ENCODE results near the gene TGFBR3. TPM values are rescaled to one million over a fixed set of nuclear protein-coding genes. Genes with fewer than 3 reads are reported as not detected.

TGFBR3 gene
- total RNA-seq, 1 experiment from 2014 or later: 14.5 TPM

GRCh38 chr1:91801496-91802115 lies 84.3 kb downstream of the TGFBR3 start:
- in situ Hi-C loops (cut with HindIII; ENCODE audit: low pct_unique_long_range_greater_than_20kb, low sequenced_read_pairs) (no loop called here), intact Hi-C loops (cut with micrococcal nuclease; ENCODE audit: unreplicated experiment) (no loop called here)
- no peak for TF ChIP-seq POLR2AphosphoS5 (IDR thresholded peaks at IDR 0.05; ENCODE audit: low read depth, low read length)
- TF ChIP-seq REST (IDR thresholded peaks at IDR 0.05; ENCODE audit: insufficient read depth in 1 of 2, low read depth in 2 of 2, low read length in 1 of 2): no peak
- TF ChIP-seq SIN3A (IDR thresholded peaks at IDR 0.05; ENCODE audit: borderline replicate concordance, insufficient read depth, low read depth, low read length): no peak
- TF ChIP-seq CTCF (IDR thresholded peaks at IDR 0.05): no peak
- no peak for TF ChIP-seq TCF7L2 (IDR thresholded peaks at IDR 0.05; ENCODE audit: low read depth, low read length)
- POLR2A ChIA-PET: interaction anchor here (0.7 kb wide), 2 partner anchors 36 to 102 kb away, joined by 3 to 6 read pairs; no protein-coding TSS in a partner anchor
- H3K27me3 ChIP-seq (ENCODE audit: control insufficient read depth, insufficient read depth, low read length): no peaks in the 10 kb centered on the region
- no peak overlapping the region for H3K27ac ChIP-seq (ENCODE audit: low read length)
- peaks cover 7% of the 10 kb centered on the region; the same call in 1 of the 2 replicates for H3K4me1 ChIP-seq (ENCODE audit: control insufficient read depth, insufficient read depth, low read length)
- H3K4me3 ChIP-seq (ENCODE audit: low read depth in 2 of 2, low read length in 2 of 2): no peak overlapping the region
- CTCF ChIA-PET: no interaction called here
- no peak for DNase-seq (ENCODE audit: low read depth, low spot score)
- no peaks in the 10 kb centered on the region for H3K9me3 ChIP-seq (ENCODE audit: control insufficient read depth, insufficient read depth, low read depth, low read length)
- BruUV-seq (replicated peaks): no TSS peak
- ATAC-seq: no peak
- no peaks in the 10 kb centered on the region for H3K36me3 ChIP-seq (ENCODE audit: control insufficient read depth, insufficient read depth, low read length)

- no peak for DNase-seq (ENCODE audit: low read depth, low spot score)
- BruUV-seq (replicated peaks): no TSS peak
- ATAC-seq: no peak
- in situ Hi-C loops (cut with HindIII; ENCODE audit: low pct_unique_long_range_greater_than_20kb, low sequenced_read_pairs): no loop called here
- POLR2A ChIA-PET: no interaction called here
- H3K36me3 ChIP-seq (ENCODE audit: control insufficient read depth, insufficient read depth, low read length): no peaks in the 10 kb centered on the region
- H3K27me3 ChIP-seq (ENCODE audit: control insufficient read depth, insufficient read depth, low read length): no peaks in the 10 kb centered on the region
- no peaks in the 10 kb centered on the region for H3K4me1 ChIP-seq (ENCODE audit: control insufficient read depth, insufficient read depth, low read length)
- no peak overlapping the region for H3K4me3 ChIP-seq (ENCODE audit: low read depth in 2 of 2, low read length in 2 of 2)
- no peaks in the 10 kb centered on the region for H3K9me3 ChIP-seq (ENCODE audit: control insufficient read depth, insufficient read depth, low read depth, low read length)
- no peak overlapping the region for H3K27ac ChIP-seq (ENCODE audit: low read length)
- TF ChIP-seq TCF7L2 (IDR thresholded peaks at IDR 0.05; ENCODE audit: low read depth, low read length) (no peak), CTCF (IDR thresholded peaks at IDR 0.05) (no peak), POLR2AphosphoS5 (IDR thresholded peaks at IDR 0.05; ENCODE audit: low read depth, low read length) (no peak), REST (IDR thresholded peaks at IDR 0.05; ENCODE audit: insufficient read depth in 1 of 2, low read depth in 2 of 2, low read length in 1 of 2) (no peak), SIN3A (IDR thresholded peaks at IDR 0.05; ENCODE audit: borderline replicate concordance, insufficient read depth, low read depth, low read length) (no peak)
- intact Hi-C loops (cut with micrococcal nuclease; ENCODE audit: unreplicated experiment): no loop called here
- CTCF ChIA-PET: no interaction called here
Observed at GRCh38 chr1:91799863-91800262, 86.1 kb downstream of the TGFBR3 start.

Data from Panc1 (cell line).